Germinal center (tissue), 1 donor: ENCODE measurements around the gene CLBA1.
A peak's percentile ranks its signal among the peaks of the same experiment; 100 is the strongest.

Experiments used
- DNase-seq: peaks from one replicate; pipeline ENCODE4 v3.0.0; 2012; ENCODE audit warnings: mixed read lengths, low spot score

CLBA1 gene

DNA sequence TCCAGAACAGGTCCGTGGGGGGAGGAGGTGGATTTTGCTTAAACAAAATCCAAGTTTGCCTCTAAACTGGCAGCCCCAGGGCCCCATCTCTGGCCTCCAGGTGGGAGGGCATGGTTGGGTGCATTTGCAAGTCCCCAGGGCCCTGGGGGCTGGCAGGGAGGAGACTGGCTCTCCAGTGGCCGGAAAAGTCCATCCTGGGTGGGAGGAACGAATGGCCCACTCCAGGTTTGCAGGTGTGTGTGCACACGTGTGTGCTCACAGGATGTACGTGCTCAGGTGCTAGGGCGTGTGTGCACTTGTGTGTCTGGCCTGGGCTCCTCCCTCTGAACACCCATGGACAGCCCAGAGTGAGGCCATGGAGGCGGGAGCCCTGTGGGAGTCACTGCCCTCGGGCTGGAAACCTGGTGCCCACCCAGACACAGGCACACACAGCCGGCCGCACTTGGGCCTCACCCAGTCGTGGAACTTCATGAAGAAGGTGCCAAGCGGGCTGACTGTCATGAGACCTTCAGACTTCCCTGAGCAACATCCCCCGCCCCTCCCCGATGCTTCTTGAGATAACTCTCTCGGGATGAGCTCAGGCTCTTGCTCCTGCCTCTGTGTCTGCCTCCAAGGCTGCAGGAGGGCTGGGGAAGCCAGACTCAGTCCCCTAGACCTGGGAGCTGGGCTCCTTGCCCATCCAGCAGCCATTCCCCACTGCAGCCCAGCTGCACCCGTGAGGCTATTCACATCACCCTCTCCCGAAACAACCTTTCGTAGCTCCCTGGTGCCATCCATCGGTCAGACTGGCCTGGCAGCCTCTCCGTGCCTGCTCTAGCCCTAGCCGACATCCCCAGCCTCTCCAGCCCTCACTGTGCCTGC, 16.8 kb upstream of the CLBA1 start:
- no peak for DNase-seq

DNA sequence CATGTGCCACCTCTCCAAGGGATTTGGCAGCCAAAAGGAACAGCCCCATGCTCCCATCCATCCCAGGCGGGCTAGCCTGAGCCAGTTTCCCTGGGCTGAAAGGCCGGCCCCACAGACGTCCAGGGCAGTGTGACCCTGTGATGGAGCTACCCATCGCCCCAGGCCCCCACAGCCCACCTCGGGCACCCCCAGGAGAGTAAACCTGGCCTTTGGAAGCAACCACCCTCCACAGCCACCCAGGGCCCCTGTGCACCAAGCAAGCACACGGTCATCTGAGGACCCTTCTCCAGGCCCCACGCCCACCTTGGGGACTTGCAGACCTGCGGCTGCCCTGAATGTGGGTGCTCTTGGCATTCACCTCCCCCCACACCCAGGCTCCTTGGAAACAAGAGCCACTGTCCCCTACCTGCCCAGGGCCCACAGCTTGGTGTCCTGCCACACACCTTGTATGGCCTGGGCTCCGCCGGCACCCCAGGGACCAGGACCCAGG, 15.8 kb upstream of the CLBA1 start:
- DNase-seq, result no peak

DNA sequence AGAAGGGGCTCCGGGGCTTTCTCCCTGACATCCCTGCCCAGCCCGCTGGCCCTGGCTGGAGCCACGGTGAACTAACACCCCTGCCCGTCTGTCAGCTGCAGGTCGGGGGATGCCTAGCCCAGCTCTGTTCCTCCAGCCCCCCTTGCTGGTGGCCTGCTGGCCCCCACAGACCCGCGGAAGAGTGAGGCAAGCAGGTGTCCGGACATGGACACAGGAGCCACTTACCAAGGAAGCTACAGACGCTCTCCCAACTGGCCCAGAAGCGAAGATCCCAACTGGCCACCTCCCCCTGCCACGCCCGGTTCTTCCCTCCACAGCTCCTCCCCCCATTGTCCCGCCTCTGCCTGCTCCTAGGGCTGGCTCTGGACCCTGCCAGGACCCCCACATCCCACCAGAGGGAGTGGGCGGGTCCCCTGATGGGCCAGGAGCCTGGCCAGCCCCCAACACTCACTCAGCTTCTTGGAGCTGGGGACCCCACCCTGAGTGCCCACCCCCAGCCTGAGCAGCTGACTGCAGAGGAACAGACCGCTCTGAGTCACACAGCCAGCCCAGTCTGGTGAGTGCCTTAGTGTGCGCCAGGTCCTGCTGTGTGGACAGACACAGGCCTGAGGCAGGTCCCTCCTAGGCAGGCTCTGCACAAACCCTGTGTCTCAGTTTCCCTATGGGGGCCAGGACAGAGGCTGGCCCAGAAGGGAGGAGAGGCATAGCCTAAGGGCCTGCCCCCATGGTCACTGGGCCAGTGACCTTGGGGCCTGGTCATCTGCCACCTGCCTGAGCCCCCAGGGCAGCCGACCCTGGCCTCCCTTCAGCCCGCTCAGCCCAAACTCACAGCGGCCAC, 15.1 kb upstream of the CLBA1 start:
- DNase-seq, result no peak

- DNase-seq, result no peak
Measured at GRCh38 chr14:104971447-104972240, 13.9 kb upstream of the CLBA1 start.

DNA sequence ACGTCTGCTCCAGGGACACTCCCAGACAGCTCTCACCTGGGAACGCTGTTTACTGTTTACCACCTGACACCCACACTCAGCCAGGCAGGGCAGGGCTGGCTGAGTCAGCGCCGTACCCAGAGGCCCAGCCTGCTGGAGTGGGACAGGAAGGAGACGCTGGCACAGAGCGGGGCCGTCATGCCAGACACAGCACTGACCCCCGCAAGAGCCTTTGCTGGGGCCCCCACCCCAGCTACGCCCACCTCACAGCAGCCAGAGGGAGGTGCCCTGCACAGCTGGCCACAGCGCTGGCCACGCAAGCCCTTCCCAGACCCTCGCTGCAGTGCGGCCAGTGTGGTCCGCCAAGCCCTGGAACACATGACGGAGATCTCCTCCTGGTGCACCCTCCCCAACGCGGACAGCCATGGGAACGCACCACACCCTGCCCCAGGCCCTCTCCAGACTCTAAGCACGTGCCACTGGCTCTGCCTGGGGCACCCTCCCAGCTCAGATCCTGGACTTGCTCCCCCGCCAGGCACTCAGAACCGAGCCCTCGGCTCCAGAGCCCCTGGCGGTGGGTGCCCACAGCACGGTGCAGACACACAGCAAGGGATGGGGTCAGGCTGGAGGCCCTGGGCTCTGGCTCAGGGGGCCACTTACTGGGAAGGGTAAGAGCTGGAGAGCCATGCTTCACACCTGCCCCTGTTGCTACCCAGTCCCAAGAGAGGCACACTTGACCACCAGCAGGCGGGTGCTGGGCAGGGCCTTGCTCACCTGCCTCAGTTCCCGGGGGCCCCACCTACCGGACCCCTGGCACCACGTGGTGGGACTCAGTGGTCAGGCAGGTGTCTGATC, 13.1 kb upstream of the CLBA1 start:
- no peak for DNase-seq

GRCh38 chr14:104973135-104973384, 12.5 kb upstream of the CLBA1 start:
- DNase-seq, result no peak

- DNase-seq, result no peak
Measured at GRCh38 chr14:104973385-104974145, 12.0 kb upstream of the CLBA1 start.

- no peak for DNase-seq
Measured at GRCh38 chr14:104974146-104974541, 11.4 kb upstream of the CLBA1 start.

DNA sequence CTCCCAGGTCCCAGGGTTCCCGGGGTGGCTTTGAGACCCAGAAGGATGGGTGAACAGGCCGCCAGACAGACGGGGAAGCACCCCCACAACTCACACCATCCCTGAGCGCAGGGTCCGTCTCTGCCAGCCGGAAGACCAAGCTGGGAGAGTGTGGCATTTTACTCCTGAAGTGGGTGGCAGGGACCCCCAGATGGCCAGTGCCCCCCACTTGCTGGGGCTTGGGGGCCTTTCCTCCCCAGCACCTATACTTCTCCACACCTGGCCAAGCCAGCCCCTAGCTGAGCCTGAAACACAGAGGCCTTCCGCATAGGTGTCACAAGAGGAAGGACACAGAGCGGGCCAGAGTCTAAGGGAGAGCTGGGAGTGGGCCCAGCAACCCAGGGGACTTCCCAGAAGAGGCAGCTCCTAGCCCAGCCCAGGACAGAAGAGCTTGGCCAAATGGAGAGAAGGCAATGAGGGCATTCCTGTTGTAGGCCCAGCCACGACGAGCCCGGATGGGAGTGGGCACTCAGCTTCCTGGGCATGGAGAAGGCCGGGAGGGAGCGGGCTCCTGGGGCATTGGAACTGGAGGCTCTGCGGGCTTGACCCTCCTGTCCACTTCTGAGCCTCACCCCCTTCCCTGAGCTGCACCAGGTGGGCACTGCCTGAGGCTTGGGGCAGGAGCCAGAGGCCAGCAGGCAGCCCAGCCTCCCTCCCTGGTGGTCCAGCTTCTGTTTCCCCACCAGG, 10.8 kb upstream of the CLBA1 start:
- DNase-seq, result no peak

GRCh38 chr14:104975481-104976197, 9.9 kb upstream of the CLBA1 start:
- no peak for DNase-seq

GRCh38 chr14:104976198-104977007, 9.2 kb upstream of the CLBA1 start:
- peak; percentile 79 for DNase-seq

GRCh38 chr14:104977008-104977680, 8.4 kb upstream of the CLBA1 start:
- DNase-seq, result no peak

DNA sequence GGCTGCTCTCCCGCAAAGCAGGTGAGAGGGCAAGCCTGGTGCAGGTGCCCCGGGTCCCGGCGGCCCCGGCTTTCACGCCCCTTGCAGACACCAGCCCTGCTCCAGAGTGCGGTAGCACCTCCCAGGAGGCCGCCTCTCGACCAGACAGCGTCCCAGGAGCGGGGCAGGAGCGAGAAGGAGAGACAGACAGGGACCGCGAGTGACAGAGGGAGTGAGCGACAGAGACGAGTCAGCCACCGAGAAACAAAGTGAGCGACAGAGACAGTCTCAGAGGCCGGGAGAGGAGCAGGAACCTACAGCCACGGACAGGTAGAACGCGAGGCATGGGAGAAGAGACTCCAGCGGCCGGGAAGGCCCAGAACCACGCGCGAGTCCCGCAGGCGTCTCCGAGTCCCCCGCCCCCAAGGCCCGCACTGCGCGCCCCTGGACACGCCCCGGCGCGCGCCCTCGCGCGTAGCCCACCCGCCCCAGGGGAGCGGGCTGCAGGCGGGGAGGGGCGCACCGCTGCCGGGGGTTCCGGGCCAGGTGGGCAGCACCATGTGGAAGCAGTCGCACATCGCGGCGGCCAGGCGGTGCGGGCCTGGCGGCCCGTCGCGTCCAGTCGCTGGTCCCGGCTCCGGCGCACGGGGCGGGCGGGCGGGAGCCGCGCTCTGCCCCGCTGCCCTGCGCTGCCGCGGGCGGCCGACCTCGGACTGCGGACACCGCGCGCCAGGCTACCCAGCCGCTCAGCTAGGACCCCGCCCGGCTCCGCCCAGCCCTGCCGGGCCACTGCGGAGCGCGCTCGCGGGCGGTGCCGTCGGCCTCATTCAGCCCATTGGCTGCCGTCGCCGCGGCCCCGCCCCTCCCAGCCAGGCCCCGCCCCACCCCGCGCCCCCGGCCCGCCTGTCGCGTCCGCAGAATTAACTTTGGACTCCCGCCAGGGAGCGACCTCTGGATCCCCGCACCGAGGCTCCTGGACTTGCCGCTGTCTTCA, 7.6 kb upstream of the CLBA1 start, which contains the start of gene AHNAK2:
Gene AHNAK2, minus strand, starts transcription at position 694 of the 973 bp plus-strand sequence. Its CDS starts 137 bp downstream, at position 557.
- peak; percentile 55 for DNase-seq

DNA sequence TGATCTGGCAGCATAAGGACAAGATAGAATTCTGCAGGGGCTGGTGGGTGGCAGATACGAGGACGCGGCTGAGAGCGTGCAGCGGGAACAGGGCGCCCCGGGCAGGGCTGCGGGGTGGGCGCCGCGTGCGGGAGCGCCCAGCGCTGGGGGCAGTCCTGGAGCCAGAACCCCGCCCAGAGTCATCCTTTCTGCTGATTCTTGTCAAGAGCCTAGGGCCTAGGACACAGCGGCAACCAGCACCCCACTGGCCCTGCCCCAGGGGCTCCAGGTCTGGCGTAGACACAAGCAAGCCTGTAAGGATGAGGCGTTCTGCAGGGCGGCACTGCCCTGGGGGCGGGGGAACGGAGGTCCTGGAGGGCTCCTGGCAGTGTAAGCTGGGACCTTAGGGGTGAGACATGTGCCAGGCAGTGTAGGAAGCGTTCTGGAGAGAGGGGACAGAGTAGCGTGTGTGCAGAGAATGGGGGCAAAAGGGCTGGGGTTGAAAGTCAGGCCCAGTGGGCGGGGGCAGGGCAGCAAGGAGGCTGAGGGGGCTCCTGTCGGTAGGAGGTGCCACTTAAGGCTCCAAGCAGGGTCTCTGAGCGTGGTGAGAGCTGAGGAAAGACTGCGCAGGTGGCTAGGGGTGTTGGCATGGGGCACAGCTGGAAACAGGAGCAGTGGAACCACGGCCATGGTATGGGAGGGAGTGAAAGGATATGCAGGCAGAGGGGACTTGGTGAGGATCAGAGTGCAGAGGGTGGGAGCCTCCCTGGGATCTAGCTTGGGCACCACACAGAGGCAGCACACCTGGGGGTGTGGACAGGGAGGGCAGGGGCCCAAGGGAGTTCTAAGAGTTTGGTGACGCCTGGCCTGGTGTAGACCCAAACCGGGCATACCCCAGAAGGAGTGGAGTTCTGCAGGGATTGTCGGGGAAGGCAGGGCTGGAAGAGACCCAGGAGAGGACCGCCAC, 6.6 kb upstream of the CLBA1 start:
- no peak for DNase-seq
